ENCODE measurements around the gene LDLRAD4. TPM values are rescaled to one million over a fixed set of nuclear protein-coding genes. Genes with fewer than 3 reads are reported as not detected.

Gene LDLRAD4
- total and polyA plus RNA-seq, 8 donors = 14.1 to 26.6 (median 18.8) TPM

DNA sequence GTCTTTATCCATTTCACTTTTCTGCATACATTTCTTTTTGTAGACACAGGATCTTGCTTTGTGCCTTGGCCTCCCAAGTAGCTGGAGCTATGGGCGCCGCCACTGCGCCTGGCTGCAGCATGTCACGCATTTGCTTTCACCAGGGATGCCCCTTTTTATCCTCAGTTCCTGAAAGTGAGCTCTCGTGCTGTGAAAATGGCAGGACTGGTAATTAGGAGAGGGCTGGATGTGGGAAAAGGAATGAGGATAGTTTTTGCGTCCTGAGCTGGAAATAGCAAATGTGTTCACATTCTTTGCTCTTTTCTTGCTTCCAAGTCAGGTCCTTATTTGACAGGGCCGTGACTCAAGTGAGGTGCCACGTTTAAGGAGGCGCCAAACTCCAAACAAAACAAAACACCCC is 104.6 kb downstream of the LDLRAD4 start:
- H3K27ac ChIP-seq = no peak overlapping the region
- H3K4me3 ChIP-seq = no peak overlapping the region
- no peaks in the 10 kb centered on the region for H3K4me1 ChIP-seq
- H3K9me3 ChIP-seq = peaks cover 0 to 3% of the 10 kb centered on the region in 2 donors
- DNase-seq (no peak), ATAC-seq (no peak)
- no peaks in the 10 kb centered on the region for H3K27me3 ChIP-seq
- no peaks in the 10 kb centered on the region for H3K36me3 ChIP-seq
- TF ChIP-seq, protein P1, sequence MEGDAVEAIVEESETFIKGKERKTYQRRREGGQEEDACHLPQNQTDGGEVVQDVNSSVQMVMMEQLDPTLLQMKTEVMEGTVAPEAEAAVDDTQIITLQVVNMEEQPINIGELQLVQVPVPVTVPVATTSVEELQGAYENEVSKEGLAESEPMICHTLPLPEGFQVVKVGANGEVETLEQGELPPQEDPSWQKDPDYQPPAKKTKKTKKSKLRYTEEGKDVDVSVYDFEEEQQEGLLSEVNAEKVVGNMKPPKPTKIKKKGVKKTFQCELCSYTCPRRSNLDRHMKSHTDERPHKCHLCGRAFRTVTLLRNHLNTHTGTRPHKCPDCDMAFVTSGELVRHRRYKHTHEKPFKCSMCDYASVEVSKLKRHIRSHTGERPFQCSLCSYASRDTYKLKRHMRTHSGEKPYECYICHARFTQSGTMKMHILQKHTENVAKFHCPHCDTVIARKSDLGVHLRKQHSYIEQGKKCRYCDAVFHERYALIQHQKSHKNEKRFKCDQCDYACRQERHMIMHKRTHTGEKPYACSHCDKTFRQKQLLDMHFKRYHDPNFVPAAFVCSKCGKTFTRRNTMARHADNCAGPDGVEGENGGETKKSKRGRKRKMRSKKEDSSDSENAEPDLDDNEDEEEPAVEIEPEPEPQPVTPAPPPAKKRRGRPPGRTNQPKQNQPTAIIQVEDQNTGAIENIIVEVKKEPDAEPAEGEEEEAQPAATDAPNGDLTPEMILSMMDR (IDR thresholded peaks at IDR 0.05) = no peak
- intact Hi-C loops (cut with DNase I) = no loop called here

DNA sequence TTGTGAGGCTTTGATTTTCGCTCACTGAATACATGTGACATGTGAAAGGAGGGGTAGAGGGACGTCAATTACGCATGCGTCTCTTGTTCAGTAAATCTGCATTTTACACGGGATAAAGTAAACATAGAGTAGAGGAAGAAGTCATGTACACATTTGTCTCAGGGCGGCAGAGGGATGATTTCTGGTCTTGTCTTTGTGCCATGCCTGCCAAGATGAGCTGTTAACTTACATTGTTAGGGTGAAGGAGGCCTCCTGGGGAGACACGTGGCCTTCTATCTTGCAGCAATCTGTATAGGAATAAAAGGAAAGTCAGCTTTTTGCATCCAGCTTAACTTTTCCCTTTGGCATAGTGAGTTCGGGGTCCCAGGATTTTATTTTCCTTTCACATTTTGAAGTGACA is 106.3 kb downstream of the LDLRAD4 start:
- H3K36me3 ChIP-seq = no peaks in the 10 kb centered on the region
- ATAC-seq (no peak), DNase-seq (no peak)
- H3K27ac ChIP-seq = no peak overlapping the region
- TF ChIP-seq, protein P1 (IDR thresholded peaks at IDR 0.05) = no peak
- H3K4me1 ChIP-seq = no peaks in the 10 kb centered on the region
- H3K27me3 ChIP-seq = no peaks in the 10 kb centered on the region
- intact Hi-C loops (cut with DNase I) = no loop called here
- peaks cover 0 to 3% of the 10 kb centered on the region in 2 donors for H3K9me3 ChIP-seq
- no peak overlapping the region for H3K4me3 ChIP-seq

DNA sequence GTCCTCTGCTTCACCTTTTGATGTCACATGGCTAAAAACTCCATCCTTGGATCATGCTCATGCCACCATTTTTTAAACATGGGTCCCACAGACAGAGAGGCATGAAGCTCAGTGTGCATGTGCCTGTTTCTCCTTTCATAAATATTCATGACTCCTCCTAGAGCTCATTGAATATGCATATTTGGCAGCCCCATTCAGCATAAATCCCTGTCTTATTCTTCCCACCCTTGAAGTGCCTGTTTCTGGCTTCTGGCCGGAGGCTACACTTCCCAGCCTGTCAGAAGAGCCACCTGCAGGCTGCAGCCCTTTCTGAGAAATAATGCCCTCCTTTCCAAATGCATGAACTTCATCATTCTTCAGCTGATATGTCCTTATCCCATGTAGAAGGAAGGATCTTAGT is 109.7 kb downstream of the LDLRAD4 start:
- Histone ChIP-seq H3K4me3 (no peak overlapping the region), H3K36me3 (no peaks in the 10 kb centered on the region), H3K27me3 (no peaks in the 10 kb centered on the region), H3K27ac (no peak overlapping the region), H3K4me1 (no peaks in the 10 kb centered on the region), H3K9me3 (peaks cover 0 to 6% of the 10 kb centered on the region in 2 donors)
- ATAC-seq (no peak), DNase-seq (no peak)
- intact Hi-C loops (cut with DNase I) = no loop called here
- TF ChIP-seq, protein P1 (IDR thresholded peaks at IDR 0.05) = no peak

DNA sequence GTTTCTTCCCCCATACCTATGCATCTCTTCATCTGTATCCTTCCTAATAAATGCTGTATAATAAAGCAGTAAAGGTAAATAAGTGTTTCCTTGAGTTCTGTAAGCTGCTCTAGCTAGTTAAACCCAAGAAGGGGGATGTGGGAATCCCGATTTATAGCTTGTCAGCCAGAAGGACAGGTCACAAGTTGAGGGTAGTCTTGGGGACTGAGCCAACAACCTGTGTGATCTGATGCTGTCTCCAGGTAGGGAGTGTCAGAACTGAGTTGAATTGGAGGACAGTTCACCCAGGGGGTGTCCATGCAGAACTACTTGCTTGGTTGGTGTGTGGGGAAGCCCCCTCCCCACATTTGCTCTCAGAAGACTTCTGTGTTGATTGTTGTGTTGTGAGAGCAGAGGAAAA is 112.4 kb downstream of the LDLRAD4 start:
- Histone ChIP-seq H3K4me3 (no peak overlapping the region), H3K4me1 (no peaks in the 10 kb centered on the region), H3K9me3 (peaks cover 0 to 7% of the 10 kb centered on the region in 2 donors), H3K27ac (no peak overlapping the region), H3K36me3 (no peaks in the 10 kb centered on the region), H3K27me3 (no peaks in the 10 kb centered on the region)
- TF ChIP-seq, protein P1 (IDR thresholded peaks at IDR 0.05) = no peak
- ATAC-seq = no peak
- intact Hi-C loops (cut with DNase I) = no loop called here
- no peak for DNase-seq

DNA sequence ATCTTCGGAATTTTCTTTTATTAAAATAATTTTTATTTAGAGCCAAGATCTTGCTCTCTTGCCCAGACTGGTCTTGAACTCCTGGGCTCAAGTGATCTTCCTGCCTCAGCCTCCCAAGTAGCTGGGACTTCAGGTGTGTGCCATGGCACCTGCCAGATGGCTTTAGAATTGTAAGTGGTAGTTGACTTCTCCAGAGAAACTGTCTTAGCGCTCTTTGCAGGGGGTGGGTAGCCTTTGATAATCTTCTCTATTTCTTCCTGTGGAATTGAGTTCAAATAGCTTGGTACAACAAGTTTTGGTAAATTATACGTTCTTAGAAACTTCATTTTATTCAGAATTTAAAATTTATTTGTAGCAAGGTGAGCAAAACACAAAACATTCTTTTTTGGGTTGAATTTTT is 113.3 kb downstream of the LDLRAD4 start:
- Histone ChIP-seq H3K9me3 (peaks cover 0 to 7% of the 10 kb centered on the region in 2 donors), H3K27me3 (no peaks in the 10 kb centered on the region), H3K4me3 (no peak overlapping the region), H3K4me1 (no peaks in the 10 kb centered on the region), H3K36me3 (no peaks in the 10 kb centered on the region), H3K27ac (no peak overlapping the region)
- TF ChIP-seq, protein P1 (IDR thresholded peaks at IDR 0.05) = no peak
- intact Hi-C loops (cut with DNase I) = no loop called here
- ATAC-seq (no peak), DNase-seq (no peak)
